ENCODE results near the gene FAM107B. TPM values are rescaled to one million over a fixed set of nuclear protein-coding genes. Genes with fewer than 3 reads are reported as not detected.

The FAM107B gene
- total RNA-seq, 1 experiment from 2014 or later = 41.6 TPM

GRCh38 chr10:14612873-14613587 lies 161.7 kb downstream of the FAM107B start:
- CTCF ChIA-PET = no interaction called here
- TF ChIP-seq EGR1 (IDR thresholded peaks at IDR 0.05; ENCODE audit: low read depth) = no peak
- no peak for TF ChIP-seq EZH2phosphoT487 (IDR thresholded peaks at IDR 0.05; ENCODE audit: borderline replicate concordance)
- TF ChIP-seq FOSL1 (IDR thresholded peaks at IDR 0.05; ENCODE audit: low read depth) = no peak
- TF ChIP-seq TCF7L2 (IDR thresholded peaks at IDR 0.05; ENCODE audit: borderline replicate concordance, extremely low read depth, insufficient read depth, insufficient read length) = no peak
- TF ChIP-seq SIN3A (IDR thresholded peaks at IDR 0.05; ENCODE audit: low read depth) = no peak
- TF ChIP-seq CBX3 (IDR thresholded peaks at IDR 0.05; ENCODE audit: low read depth) = no peak
- TF ChIP-seq SP1 (IDR thresholded peaks at IDR 0.05; ENCODE audit: low read depth) = no peak

GRCh38 chr10:14611968-14612693 lies 162.6 kb downstream of the FAM107B start:
- H3K4me2 ChIP-seq (ENCODE audit: low read length) = no peak overlapping the region
- no peaks in the 10 kb centered on the region for H3K9me2 ChIP-seq (ENCODE audit: insufficient read depth)
- H3K36me3 ChIP-seq (ENCODE audit: control insufficient read depth in 1 of 2, insufficient read depth in 2 of 2, low read length in 2 of 2) = no peaks in the 10 kb centered on the region
- no peak overlapping the region for H3K9ac ChIP-seq (ENCODE audit: low read length)
- no peaks in the 10 kb centered on the region for H3K79me2 ChIP-seq (ENCODE audit: insufficient read depth, low read length)
- POLR2A ChIA-PET = no interaction called here
- no peaks in the 10 kb centered on the region for H3K27me3 ChIP-seq (ENCODE audit: insufficient read depth, low read length)
- H2AFZ ChIP-seq (ENCODE audit: low read depth, low read length, poor library complexity, severe bottlenecking) = peak overlapping the region; percentile 9
- CTCF ChIA-PET = no interaction called here
- DNase-seq (ENCODE audit: low read depth, low spot score) = no peak
- no peaks in the 10 kb centered on the region for H3K4me1 ChIP-seq (ENCODE audit: control insufficient read depth in 1 of 2, insufficient read depth in 2 of 2, low read length in 2 of 2)
- H3K4me3 ChIP-seq (replicated peaks in 1 of 2; ENCODE audit: low read depth in 1 of 2, low read length in 2 of 2) = no peak overlapping the region
- no peak overlapping the region for H3K27ac ChIP-seq (ENCODE audit: low read depth, low read length)
- H4K20me1 ChIP-seq (ENCODE audit: insufficient read depth) = no peaks in the 10 kb centered on the region
- ATAC-seq = no peak
- no peaks in the 10 kb centered on the region for H3K9me3 ChIP-seq (ENCODE audit: control insufficient read depth in 1 of 2, insufficient read depth in 1 of 2, low read depth in 1 of 2, low read length in 2 of 2)
- RAD21 ChIA-PET (ENCODE audit: low non-redundant PET in 1 of 2, low total read pairs in 2 of 2, uncharacterized antibody in 2 of 2, unreplicated experiment in 2 of 2) = no interaction called here
- BruUV-seq (replicated peaks) = no TSS peak
- intact Hi-C loops (cut with micrococcal nuclease) = no loop called here
- no peak for TF ChIP-seq EZH2phosphoT487 (IDR thresholded peaks at IDR 0.05; ENCODE audit: borderline replicate concordance)
- TF ChIP-seq ELF1 (IDR thresholded peaks at IDR 0.05; ENCODE audit: borderline replicate concordance, low read depth) = no peak
- no peak for TF ChIP-seq SP1 (IDR thresholded peaks at IDR 0.05; ENCODE audit: low read depth)
- no peak for TF ChIP-seq CEBPB (IDR thresholded peaks at IDR 0.05; ENCODE audit: low read depth)
- no peak for TF ChIP-seq TCF7L2 (IDR thresholded peaks at IDR 0.05; ENCODE audit: borderline replicate concordance, extremely low read depth, insufficient read depth, insufficient read length)
- TF ChIP-seq FOSL1 (IDR thresholded peaks at IDR 0.05; ENCODE audit: low read depth) = no peak
- no peak for TF ChIP-seq ZBTB33 (IDR thresholded peaks at IDR 0.05; ENCODE audit: extremely low read depth, insufficient replicate concordance, low read length)
- TF ChIP-seq CBX3 (IDR thresholded peaks at IDR 0.05; ENCODE audit: low read depth) = no peak
- no peak for TF ChIP-seq JUND (IDR thresholded peaks at IDR 0.05)
- TF ChIP-seq POLR2A (IDR thresholded peaks at IDR 0.05; ENCODE audit: borderline replicate concordance, extremely low read depth, insufficient read depth, insufficient read length) = no peak
- TF ChIP-seq REST (IDR thresholded peaks at IDR 0.05; ENCODE audit: low read depth) = no peak

More at GRCh38 chr10:14612873-14613587, 161.7 kb downstream of the FAM107B start:
- Histone ChIP-seq H2AFZ (ENCODE audit: low read depth, low read length, poor library complexity, severe bottlenecking) (no peak overlapping the region), H3K4me2 (ENCODE audit: low read length) (no peak overlapping the region), H3K4me3 (replicated peaks in 1 of 2; ENCODE audit: low read depth in 1 of 2, low read length in 2 of 2) (no peak overlapping the region), H3K79me2 (ENCODE audit: insufficient read depth, low read length) (no peaks in the 10 kb centered on the region), H4K20me1 (ENCODE audit: insufficient read depth) (no peaks in the 10 kb centered on the region), H3K4me1 (ENCODE audit: control insufficient read depth in 1 of 2, insufficient read depth in 2 of 2, low read length in 2 of 2) (no peaks in the 10 kb centered on the region), H3K27ac (ENCODE audit: low read depth, low read length) (no peak overlapping the region), H3K36me3 (ENCODE audit: control insufficient read depth in 1 of 2, insufficient read depth in 2 of 2, low read length in 2 of 2) (no peaks in the 10 kb centered on the region), H3K9ac (ENCODE audit: low read length) (no peak overlapping the region), H3K9me2 (ENCODE audit: insufficient read depth) (no peaks in the 10 kb centered on the region), H3K9me3 (ENCODE audit: control insufficient read depth in 1 of 2, insufficient read depth in 1 of 2, low read depth in 1 of 2, low read length in 2 of 2) (no peaks in the 10 kb centered on the region), H3K27me3 (ENCODE audit: insufficient read depth, low read length) (no peaks in the 10 kb centered on the region)
- intact Hi-C loops (cut with micrococcal nuclease) = no loop called here
- ChIA-PET POLR2A (no interaction called here), RAD21 (ENCODE audit: low non-redundant PET in 1 of 2, low total read pairs in 2 of 2, uncharacterized antibody in 2 of 2, unreplicated experiment in 2 of 2) (no interaction called here)
- no TSS peak for BruUV-seq (replicated peaks)
- no peak for ATAC-seq
- DNase-seq (ENCODE audit: low read depth, low spot score) = no peak
